HG02943 (cell line): Measurements from ENCODE around the gene TUBG1.

Experiments
- ATAC-seq: cut with Tn5 transposase; IDR thresholded peaks from one replicate; pipeline ENCODE4 v1.9.1; 2021; ENCODE audit warnings: mild to moderate bottlenecking, low read depth, moderate library complexity; ENCODE audit not compliant: unreplicated experiment

The TUBG1 gene

DNA sequence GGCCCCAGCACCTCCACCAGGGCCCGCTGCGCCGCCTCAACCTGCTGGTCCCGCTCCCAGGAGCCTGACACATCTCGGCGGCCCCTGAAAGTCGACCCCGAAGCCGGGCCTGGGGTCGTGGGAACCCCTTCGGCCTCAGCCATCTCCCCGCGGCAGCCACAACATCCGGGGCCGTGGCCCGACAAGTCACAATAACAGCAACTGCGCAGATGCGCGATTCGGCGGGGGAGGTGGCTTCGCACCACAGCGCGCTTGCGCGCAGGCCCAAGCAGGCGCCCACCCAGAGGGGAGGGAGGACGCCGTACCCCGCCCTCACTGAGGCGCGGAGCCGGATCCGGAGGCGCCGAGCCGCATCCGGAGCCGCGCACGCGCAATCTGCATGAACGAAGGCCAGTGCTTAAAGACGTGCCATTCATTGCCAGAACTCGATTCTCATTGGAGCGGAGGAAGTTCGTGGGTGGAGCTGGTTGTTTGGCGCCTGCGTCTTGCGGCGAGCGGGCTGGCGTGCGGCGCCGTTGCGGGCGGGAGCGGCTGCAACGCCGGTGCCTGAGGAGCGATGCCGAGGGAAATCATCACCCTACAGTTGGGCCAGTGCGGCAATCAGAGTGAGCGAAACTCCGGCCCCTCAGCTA, at the start of gene TUBG1, which contains the start of gene RETREG3:
TUBG1 (plus strand) TSS at position 502 of the 632 bp plus-strand sequence; CDS start at position 557, 55 bp downstream.
RETREG3 (minus strand) TSS at position 193 of the 632 bp plus-strand sequence; CDS start at position 143, 50 bp downstream.
- ATAC-seq = peak; percentile 90

DNA sequence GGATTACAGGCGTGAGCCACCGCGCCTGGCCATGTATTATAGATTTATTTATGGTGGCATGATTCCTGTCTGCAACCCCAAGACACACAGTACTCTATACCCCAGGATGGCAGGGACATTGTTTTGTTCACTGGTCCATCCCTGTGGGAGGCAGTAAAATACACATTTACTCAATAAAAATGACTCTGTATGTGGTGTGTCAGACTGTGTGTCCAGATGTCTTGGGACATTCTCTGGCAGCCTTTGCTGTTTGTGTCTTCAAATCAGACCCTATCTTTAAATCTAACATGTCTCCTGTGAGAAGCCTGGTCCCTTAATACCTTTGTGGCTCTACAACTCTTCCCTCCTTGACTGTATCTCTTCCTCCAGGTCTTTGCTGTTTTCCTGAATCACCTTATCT, 49.2 kb upstream of the TUBG1 start:
- no peak for ATAC-seq

DNA sequence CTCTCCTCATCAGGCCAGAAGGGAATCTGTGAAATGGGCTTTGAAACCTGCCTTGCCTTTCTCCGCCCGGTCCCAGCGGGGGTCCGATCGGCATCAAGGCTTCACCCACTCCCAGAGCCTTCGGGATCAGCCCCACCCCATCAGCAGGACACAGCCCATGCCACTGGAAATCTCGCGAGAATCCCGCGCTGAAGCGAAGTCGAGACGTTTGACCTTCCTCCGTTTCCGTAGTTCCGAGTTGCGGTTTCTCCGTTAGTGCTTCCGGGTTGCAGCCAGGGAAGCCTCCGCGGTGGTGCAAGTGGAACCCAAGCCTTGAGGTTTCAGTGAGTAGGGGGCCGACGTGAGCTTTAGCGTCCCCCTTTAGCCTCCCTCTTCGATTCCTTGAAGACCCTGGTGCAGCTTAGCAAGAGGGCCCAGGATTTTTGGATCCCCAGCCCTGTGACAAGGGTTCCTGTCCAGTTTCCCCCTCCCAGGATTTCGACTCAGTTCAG, 47.5 kb upstream of the TUBG1 start, which contains the start of gene COASY:
COASY (plus strand) TSS at position 252 of the 491 bp plus-strand sequence. CDS start 475 bp downstream, outside the sequence.
- ATAC-seq = peak; percentile 47

DNA sequence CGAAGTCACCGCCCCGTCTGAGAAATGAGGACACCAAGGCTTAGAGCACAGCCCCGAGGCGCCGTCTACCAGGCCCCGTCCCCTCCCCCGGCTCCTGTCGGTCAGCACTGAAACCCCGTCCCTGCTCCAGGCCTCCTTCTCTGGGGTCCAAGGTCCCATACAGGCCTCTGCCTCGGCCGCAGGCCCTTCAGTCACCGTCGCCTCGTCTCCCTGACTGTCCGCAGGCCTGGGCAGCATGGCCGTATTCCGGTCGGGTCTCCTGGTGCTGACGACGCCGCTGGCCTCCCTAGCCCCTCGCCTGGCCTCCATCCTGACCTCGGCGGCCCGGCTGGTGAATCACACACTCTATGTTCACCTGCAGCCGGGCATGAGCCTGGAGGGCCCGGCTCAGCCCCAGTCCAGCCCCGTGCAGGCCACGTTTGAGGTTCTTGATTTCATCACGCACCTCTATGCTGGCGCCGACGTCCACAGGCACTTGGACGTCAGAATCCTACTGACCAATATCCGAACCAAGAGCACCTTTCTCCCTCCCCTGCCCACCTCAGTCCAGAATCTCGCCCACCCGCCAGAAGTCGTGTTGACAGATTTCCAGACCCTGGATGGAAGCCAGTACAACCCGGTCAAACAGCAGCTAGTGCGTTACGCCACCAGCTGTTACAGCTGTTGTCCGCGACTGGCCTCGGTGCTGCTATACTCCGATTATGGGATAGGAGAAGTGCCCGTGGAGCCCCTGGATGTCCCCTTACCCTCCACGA, 46.9 kb upstream of the TUBG1 start:
- ATAC-seq = no peak

DNA sequence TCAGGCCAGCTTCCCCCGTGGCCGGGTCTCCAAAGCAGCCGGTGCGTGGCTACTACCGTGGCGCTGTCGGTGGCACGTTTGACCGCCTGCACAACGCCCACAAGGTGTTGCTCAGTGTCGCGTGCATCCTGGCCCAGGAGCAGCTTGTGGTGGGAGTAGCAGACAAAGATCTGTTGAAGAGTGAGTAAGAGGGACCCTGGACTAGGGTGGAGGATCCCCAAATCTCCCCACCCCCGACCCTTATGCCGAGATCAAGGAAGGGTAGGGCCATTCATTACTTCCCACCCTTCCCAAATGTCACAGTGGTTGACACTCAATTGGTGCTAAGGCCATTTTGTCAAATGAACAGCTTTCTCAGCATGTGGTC, 46.4 kb upstream of the TUBG1 start:
- no peak for ATAC-seq

DNA sequence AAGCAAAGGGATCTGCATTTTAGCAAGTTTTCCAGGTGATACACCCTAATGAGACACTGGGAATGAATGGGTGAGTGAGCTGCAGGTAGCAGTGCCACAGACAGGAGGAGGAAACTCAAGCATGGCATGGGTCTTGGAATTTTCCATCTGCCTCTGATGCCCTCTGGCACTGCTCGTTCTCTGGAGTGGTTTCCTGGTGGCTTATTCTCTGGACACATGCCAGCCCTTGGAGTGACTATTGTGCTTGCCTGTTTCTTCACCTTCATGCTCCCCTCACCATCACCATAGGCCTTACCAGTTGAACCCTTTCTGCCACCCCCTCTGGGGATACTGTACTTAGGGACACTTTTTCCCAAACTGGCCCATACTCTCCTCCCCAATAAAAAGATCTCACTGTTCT, 45.9 kb upstream of the TUBG1 start:
- ATAC-seq = no peak

DNA sequence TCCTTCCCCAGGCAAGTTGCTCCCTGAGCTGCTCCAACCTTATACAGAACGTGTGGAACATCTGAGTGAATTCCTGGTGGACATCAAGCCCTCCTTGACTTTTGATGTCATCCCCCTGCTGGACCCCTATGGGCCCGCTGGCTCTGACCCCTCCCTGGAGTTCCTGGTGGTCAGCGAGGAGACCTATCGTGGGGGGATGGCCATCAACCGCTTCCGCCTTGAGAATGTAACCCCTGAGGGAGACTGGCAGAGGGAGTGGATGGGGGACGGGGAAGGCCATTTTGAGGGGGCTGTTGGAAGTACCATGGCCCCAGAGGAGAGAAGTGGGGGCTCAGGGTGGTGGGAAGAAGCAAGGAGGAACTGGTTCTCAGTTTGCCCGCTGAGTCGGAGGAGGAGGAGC, 45.5 kb upstream of the TUBG1 start:
- ATAC-seq = no peak

- ATAC-seq = no peak
Measured at GRCh38 chr17:42564815-42565522, 44.5 kb upstream of the TUBG1 start.

GRCh38 chr17:42565523-42566214, 43.8 kb upstream of the TUBG1 start:
- no peak for ATAC-seq

- ATAC-seq = no peak
Measured at GRCh38 chr17:42566215-42566882, 43.1 kb upstream of the TUBG1 start.

DNA sequence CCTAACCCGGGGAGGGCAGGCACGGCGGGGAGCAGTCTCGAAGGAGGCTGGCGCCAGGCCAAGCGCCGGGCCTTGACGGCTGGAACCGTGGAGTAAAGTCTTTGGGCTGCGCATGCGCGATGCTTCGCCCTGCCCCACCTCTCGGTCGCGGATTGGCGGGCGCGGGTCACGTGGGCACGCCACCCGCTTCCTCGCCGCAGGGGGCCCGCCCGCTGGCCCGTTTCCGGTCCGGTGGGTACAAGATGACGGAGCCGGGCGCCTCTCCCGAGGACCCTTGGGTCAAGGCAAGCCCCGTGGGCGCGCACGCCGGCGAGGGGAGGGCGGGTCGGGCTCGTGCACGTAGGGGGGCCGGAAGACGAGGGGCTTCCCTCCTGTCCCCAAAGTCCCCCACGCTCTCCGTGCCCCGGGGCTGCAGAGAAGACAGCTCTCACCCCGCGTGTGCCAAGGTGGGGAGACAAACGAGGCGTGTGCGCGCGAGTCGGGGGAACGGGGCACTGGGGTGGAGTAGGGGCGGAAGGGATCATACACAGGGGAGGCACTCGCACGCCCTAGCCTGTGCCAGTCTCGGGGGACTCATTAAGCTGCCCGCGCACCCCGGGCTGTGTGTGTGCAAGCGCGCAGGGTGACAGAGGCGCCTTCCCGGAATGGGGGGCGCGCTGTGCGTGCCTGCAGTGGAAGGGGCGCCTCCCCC, 42.5 kb upstream of the TUBG1 start, which contains the start of gene MLX:
MLX (plus strand) TSS at position 218 of the 691 bp plus-strand sequence; CDS start at position 243, 25 bp downstream.
- ATAC-seq = peak; percentile 47

- no peak for ATAC-seq
Measured at GRCh38 chr17:42568341-42569111, 41.0 kb upstream of the TUBG1 start.

- ATAC-seq = no peak
Measured at GRCh38 chr17:42571435-42572225, 37.9 kb upstream of the TUBG1 start.

- no peak for ATAC-seq
Measured at GRCh38 chr17:42573095-42573494, 36.4 kb upstream of the TUBG1 start.

GRCh38 chr17:42574463-42574862, 35.0 kb upstream of the TUBG1 start:
- ATAC-seq = no peak

DNA sequence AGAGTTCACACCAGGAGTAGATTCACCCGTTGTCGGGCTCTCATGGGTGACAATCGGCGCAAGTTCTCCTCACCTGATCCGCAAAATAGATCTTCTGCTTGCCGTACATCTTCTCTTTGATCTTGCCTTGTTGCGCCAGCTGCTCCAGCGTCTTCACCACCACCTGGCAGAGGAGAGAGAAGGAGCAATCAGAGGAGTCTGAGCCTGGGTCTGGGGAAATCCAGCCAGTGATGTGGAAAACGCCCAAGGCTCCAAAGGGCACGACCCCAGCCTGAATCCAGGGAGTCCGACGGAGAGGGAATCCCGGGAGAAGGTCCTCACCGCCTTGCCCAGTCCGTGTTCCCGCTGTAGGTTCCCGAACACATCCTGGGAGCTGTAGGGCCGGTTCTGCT, 32.3 kb upstream of the TUBG1 start:
- ATAC-seq = no peak

DNA sequence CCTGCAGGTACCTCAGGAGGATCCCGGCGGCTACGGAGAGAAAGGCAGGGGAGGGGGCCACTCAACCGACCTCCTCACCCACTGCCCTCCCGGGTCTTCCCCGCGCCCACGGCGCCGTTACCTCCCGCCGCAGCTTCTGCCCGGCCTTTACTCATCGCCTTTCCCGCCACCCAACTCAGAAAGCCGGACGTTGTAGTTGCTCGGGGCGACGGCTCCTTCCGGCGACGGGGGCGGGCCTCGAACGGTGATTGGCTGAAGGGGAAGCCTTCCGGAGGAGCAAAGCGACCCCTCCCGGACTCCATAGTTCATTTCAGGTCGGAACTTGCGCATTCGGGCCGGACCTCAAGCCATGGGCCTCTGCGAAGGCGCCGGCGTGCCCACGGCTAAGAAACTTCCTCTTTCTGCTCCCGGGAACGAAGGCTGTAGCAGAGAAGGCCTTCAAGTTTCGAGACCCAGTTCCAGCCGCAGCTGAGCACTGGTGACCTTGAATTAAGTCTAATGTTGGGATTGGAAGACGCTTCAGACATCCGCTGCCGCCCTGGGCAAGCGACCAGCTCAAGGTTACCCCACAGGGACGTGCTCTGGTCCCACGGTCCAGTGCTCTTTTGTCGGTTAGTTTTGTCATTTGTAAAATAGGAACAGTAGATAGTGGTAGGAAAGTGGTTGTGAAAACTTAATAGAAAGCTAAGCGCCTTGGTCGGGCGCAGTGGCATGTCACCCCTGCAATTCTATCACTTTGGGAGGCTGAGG, 31.8 kb upstream of the TUBG1 start, which contains the start of gene PSMC3IP:
PSMC3IP (minus strand) TSS at position 198 of the 750 bp plus-strand sequence; CDS start at position 155, 43 bp downstream.
- ATAC-seq = peak; percentile 67
